Neural crest cell (in vitro differentiated cells): ENCODE measurements around the gene NCOA5. TPM values are rescaled to one million over a fixed set of nuclear protein-coding genes. Genes with fewer than 3 reads are reported as not detected.

Experiments used
- DNase-seq: peaks from one replicate; pipeline ENCODE4 v3.0.0; 2021; ENCODE audit warnings: low read depth, mixed read lengths, low spot score
- H3K27ac Mint-ChIP-seq: one replicate; pipeline ENCODE4 v1.8.0; 2021; ENCODE audit warnings: mild to moderate bottlenecking, mixed read lengths; ENCODE audit not compliant: unreplicated experiment
- H3K27me3 Mint-ChIP-seq: 2 replicates; pipeline ENCODE4 v1.8.0; 2021; ENCODE audit warnings: low read depth, mild to moderate bottlenecking, mixed read lengths
- H3K36me3 Mint-ChIP-seq: 2 replicates; pipeline ENCODE4 v1.8.0; 2021; ENCODE audit warnings: low read depth, mild to moderate bottlenecking, mixed read lengths
- H3K4me1 Mint-ChIP-seq: 2 replicates; pipeline ENCODE4 v1.8.0; 2021; ENCODE audit warnings: mixed read lengths
- H3K4me3 Mint-ChIP-seq: one replicate; pipeline ENCODE4 v1.8.0; 2021; ENCODE audit warnings: mild to moderate bottlenecking, mixed read lengths
- H3K9me3 Mint-ChIP-seq: 2 replicates; pipeline ENCODE4 v1.8.0; 2021; ENCODE audit warnings: mixed read lengths
- CTCF ChIP-seq: fragments of 200-600 bp; sonication (generic); conservative IDR thresholded peaks from 2 replicates; pipeline ENCODE4 v1.5.0; 2021; ENCODE audit warnings: antibody characterized with exemption, mild to moderate bottlenecking
- total RNA-seq: library from RNA; stranded (reverse); gene quantifications from 2 replicates; pipeline ENCODE4 v1.2.1, GENCODE V29; 2021

The NCOA5 gene
- total RNA-seq, 1 donor from 2014 or later: 69.5 TPM

- peaks cover 10% of the 10 kb centered on the region for H3K4me1 Mint-ChIP-seq
- H3K36me3 Mint-ChIP-seq: no peaks in the 10 kb centered on the region
- H3K9me3 Mint-ChIP-seq: no peaks in the 10 kb centered on the region
- no peak for DNase-seq
- H3K27me3 Mint-ChIP-seq: peaks cover 27% of the 10 kb centered on the region
- no peak overlapping the region for H3K4me3 Mint-ChIP-seq
- no peak overlapping the region for H3K27ac Mint-ChIP-seq
- TF ChIP-seq CTCF: no peak
Measured at GRCh38 chr20:46119028-46119546, 29.3 kb upstream of the NCOA5 start.

- H3K27ac Mint-ChIP-seq: no peak overlapping the region
- peaks cover 10% of the 10 kb centered on the region for H3K4me1 Mint-ChIP-seq
- no peak for DNase-seq
- no peak for TF ChIP-seq CTCF
- peak overlapping the region; percentile 94 for H3K4me3 Mint-ChIP-seq
- H3K36me3 Mint-ChIP-seq: no peaks in the 10 kb centered on the region
- H3K9me3 Mint-ChIP-seq: no peaks in the 10 kb centered on the region
- H3K27me3 Mint-ChIP-seq: peaks cover 32% of the 10 kb centered on the region
Measured at GRCh38 chr20:46118481-46119020, 28.8 kb upstream of the NCOA5 start.

DNA sequence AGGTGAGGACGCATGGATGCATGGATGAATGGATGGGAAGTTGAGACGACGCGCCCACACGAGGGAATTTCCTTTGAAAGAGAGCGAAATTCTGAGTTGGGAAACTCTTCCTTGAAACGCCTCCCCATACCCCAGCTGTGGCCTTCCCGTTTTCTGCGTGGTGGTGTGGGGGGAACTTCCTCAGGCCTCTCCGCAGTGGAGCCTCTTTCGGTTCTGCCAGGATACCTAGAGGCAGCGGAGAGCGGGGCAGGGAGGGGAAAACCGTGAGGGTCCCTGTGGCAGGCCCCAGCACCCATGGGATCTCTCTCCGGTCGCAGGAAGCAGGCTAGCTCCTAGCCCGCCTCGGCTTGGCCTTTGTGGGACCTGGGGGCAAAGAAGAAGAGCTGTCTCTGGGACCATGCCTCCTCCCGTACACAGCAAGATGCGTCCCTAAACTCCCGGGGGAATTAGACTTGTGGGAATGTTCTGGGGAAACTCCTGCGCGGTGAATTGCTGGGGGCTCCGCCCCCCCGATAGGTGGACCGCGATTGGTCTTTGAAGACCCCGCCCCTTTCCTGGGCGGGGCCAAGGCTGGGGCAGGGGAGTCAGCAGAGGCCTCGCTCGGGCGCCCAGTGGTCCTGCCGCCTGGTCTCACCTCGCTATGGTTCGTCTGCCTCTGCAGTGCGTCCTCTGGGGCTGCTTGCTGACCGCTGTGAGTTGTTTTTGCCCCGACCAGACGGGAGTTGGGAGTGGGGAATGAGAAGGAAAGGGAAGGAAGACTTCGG, 28.1 kb upstream of the NCOA5 start, which contains the start of gene CD40:
Gene CD40, plus strand, starts transcription at position 611 of the 764 bp plus-strand sequence. Its CDS starts 30 bp downstream, at position 641.
- peaks cover 10% of the 10 kb centered on the region for H3K4me1 Mint-ChIP-seq
- DNase-seq: peak; percentile 71
- peak within 1 kb of the TSS; percentile 92 for H3K27ac Mint-ChIP-seq
- no peaks in the 10 kb centered on the region for H3K36me3 Mint-ChIP-seq
- H3K27me3 Mint-ChIP-seq: peaks cover 38% of the 10 kb centered on the region
- peak within 1 kb of the TSS; percentile 94 for H3K4me3 Mint-ChIP-seq
- no peak for TF ChIP-seq CTCF
- H3K9me3 Mint-ChIP-seq: no peaks in the 10 kb centered on the region

- no peak for TF ChIP-seq CTCF
- Mint-ChIP-seq H3K27ac (peak overlapping the region; percentile 32), H3K27me3 (peaks cover 69% of the 10 kb centered on the region), H3K9me3 (no peaks in the 10 kb centered on the region), H3K4me1 (peaks cover 10% of the 10 kb centered on the region), H3K4me3 (no peak overlapping the region), H3K36me3 (no peaks in the 10 kb centered on the region)
- DNase-seq: no peak
Measured at GRCh38 chr20:46114449-46114848, 24.7 kb upstream of the NCOA5 start.

DNA sequence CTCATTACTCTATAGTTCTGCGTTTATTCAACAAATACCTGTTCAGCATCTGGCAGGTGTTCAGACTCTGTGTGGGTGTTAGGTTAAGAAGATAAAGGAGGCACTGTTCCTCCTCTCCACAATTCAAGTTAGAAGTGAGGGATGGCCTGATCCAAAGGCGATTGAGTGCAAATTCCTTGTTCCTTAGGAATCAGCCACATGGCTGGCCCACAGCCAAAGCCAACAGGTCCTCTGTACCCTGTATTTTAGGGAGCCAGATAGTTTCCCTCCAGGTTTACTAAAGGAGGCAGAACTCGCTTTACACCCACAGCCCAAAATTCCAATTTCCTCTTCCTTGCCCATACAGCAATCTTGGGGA, 23.3 kb upstream of the NCOA5 start:
- Mint-ChIP-seq H3K36me3 (no peaks in the 10 kb centered on the region), H3K4me1 (peaks cover 7% of the 10 kb centered on the region), H3K27me3 (peaks cover 80% of the 10 kb centered on the region), H3K27ac (no peak overlapping the region), H3K4me3 (no peak overlapping the region), H3K9me3 (no peaks in the 10 kb centered on the region)
- no peak for TF ChIP-seq CTCF
- DNase-seq: no peak
